ENCODE data around the gene SSNA1.

SSNA1 gene

DNA sequence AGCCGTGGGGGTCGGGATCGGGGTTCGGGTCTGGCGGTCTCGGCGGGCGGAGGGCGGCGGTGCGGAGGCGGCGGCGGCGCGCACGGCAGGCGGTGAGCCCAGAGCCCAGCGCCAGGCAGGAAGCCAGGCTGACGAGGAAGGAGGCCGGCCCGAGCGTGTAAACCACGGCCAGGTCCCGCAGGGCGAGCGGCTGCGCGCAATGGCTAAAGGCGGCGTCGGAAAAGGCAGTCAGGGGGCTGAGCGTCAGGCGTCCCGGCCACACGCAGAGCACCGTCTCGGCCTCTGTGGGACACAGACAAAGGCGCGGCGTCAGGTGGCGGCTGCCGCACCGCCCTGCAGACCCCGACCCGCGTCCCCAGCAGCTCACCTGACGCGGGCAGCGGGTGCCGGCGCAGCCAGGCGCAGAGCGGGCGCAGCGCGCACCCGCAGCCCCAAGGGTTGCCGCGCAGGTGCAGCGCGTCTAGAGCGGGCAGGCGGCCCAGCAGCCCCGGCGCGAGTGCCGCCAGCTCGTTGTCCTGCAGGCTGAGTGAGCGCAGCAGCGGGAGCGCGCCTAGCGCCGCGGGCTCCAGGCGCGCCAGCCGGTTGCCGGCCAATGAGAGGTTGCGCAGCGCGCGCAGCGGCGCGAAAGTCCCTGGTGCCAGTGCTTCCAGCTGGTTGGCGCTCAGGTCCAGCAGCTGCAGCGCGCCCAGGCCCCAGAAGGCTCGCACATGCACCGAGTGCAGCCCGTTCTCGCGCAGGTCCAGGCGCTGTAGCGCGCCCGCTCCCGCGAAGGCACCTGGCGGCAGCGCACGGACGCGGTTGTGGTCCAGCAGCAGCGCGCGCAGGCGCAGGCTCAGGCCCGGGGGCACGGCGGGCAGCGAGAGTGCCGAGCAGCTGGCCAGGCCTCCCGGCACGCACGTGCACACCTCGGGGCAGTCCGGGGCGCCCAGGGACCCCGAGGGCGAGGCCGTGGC, 19.3 kb upstream of the SSNA1 start:
- peak overlapping the region; percentile 49; the same call in 1 of the 2 replicates for H3K4me3 ChIP-seq (ENCODE audit: low read length)
- TF ChIP-seq ZNF274 (IDR thresholded peaks at IDR 0.05; ENCODE audit: low read depth, low read length): no peak

DNA sequence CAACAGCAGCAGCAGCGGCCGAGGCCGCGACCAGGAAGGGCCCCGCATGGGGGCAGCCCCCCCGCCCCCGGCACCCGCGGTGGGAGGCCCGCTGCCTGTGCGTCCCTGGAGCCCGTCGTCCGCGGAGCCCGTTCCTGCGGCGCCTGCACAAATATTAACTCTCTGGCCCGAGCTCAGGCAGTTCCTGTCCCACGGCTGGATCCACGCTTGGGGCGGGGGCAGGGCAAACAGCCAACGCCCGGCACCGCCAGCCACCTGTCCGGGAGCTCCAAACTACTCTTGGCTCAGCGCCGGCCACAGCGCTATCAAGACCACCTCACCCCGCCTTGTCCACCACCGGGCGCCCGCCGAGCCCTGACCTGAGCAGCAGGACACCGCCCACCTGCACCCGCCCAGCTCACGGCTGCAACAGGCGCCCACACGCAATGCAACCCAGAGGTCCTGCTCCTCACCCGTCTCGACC, 18.5 kb upstream of the SSNA1 start, which contains the start of gene LRRC26:
Gene LRRC26, minus strand, starts transcription at position 156 of the 463 bp plus-strand sequence. Its CDS starts 108 bp downstream, at position 48.
- TF ChIP-seq ZNF274 (IDR thresholded peaks at IDR 0.05; ENCODE audit: low read depth, low read length): no peak
- H3K4me3 ChIP-seq (ENCODE audit: low read length): peak within 1 kb of the TSS; percentile 49; the same call in 1 of the 2 replicates

- no peak overlapping the region for H3K4me3 ChIP-seq (ENCODE audit: low read length)
- TF ChIP-seq ZNF274 (IDR thresholded peaks at IDR 0.05; ENCODE audit: low read depth, low read length): no peak
Observed at GRCh38 chr9:137170486-137171148, 17.9 kb upstream of the SSNA1 start.

DNA sequence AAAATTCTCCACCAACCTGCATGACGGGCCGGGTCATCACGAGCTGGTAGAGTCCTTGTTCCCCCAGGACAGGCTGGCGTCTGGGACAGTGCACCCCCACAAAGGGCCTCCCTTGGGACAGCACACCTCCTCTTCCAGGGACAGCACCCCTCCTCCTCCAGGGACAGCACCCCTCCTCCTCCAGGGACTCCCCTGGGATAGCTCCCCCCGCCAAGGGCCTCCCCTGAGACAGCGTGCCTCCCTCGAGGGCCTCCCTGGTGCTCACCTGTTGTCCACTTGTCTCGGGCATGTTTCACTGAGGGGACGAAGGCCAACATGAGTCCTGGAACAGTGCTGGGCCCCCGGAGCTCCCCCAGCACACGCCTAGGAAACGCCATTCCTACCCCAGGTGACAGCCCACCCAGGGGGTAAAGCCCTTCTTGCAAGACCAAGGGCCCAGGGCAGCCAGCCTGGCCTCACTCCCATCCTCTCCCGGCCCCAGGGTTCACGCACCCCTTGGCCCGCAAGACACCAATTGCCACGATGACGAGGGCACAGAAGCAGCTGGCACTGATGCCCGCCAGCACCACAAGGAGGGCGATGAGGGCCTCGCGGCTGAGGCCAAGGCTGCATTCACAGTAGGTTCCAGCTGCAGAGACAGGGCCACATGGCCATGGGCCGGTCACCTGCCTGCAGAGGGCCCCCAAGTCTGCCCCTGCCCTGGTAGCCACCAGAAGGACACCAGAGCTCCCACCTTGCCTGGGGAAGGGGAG, 17.2 kb upstream of the SSNA1 start:
- H3K4me3 ChIP-seq (ENCODE audit: low read length): no peak overlapping the region
- TF ChIP-seq ZNF274 (IDR thresholded peaks at IDR 0.05; ENCODE audit: low read depth, low read length): no peak

- TF ChIP-seq ZNF274 (IDR thresholded peaks at IDR 0.05; ENCODE audit: low read depth, low read length): no peak
- H3K4me3 ChIP-seq (ENCODE audit: low read length): no peak overlapping the region
Observed at GRCh38 chr9:137172901-137173795, 15.3 kb upstream of the SSNA1 start.

DNA sequence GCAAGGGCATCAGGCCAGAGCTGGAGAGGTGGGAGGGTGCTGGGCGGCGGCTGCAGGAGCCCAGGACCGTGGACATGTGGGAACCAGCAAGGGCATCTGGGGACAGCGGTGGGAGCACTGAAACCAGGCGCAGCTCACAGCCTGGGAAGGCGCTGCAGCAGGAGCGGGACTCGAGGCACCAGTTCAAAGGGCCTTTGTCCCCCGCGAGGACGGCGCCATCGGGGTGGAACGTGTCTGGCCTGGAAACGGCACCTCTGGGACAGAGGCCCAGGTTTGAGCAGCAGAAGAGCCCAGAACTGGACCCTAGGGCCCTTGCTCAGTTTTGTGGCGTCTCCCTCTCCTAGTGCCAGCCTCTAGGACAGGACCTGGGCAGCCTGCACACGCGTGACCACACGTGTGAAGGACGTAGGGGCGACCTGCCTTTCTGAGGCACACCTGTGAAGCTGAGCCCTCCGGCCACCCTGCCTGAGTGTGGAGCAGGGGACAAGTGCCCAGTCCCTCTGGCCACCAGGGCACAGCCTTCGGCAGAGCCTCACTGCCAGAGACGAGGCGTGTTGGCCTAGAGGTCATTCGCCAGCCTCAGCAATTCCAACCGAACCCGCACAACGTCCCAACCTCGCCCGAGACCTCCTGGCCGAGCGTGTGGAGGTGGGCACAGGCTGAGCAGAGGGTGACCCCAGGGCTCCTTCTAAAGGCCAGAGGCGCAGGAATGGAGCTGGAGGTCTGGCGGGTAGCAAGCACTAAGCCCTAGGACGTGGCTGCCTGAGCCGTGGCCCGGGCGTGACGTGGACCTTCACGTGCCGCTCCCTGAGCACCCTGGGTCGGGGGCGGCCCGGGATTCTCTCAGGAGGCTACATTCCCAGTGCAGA, 14.4 kb upstream of the SSNA1 start:
- H3K4me3 ChIP-seq (ENCODE audit: low read length): no peak overlapping the region
- no peak for TF ChIP-seq ZNF274 (IDR thresholded peaks at IDR 0.05; ENCODE audit: low read depth, low read length)

DNA sequence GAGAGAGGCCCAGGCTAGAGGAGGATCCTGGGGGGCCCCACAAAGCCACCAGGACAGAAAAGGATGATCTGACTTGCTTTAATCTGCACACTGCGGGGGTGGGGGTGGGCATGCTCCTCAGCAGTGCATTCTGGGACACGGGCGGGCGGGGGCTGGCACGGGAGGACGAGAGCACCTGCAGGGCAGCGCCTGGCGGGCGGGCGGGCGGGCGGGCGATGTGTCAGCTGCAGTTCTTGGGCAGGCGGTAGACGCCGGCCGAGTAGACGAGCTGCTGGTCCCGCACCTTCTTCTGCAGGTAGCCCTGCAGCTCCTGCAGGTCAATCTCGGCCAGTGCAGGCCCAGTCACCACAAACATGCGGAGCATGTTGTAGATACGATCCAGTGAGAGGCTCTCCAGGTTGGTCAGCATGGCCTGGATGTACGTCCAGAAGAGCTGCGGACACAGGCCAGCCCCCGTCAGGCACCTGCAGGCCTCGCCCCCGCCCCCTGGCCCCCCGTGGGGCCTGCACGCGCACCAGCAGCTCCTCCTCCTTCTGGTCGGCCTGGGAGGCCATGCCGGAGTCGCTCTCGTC, 13.7 kb upstream of the SSNA1 start:
- H3K4me3 ChIP-seq (ENCODE audit: low read length): no peak overlapping the region
- no peak for TF ChIP-seq ZNF274 (IDR thresholded peaks at IDR 0.05; ENCODE audit: low read depth, low read length)

- no peak for TF ChIP-seq ZNF274 (IDR thresholded peaks at IDR 0.05; ENCODE audit: low read depth, low read length)
- H3K4me3 ChIP-seq (ENCODE audit: low read length): no peak overlapping the region
Observed at GRCh38 chr9:137175345-137175961, 13.0 kb upstream of the SSNA1 start.

- TF ChIP-seq ZNF274 (IDR thresholded peaks at IDR 0.05; ENCODE audit: low read depth, low read length): no peak
- H3K4me3 ChIP-seq (ENCODE audit: low read length): no peak overlapping the region
Observed at GRCh38 chr9:137176302-137177182, 11.9 kb upstream of the SSNA1 start.

DNA sequence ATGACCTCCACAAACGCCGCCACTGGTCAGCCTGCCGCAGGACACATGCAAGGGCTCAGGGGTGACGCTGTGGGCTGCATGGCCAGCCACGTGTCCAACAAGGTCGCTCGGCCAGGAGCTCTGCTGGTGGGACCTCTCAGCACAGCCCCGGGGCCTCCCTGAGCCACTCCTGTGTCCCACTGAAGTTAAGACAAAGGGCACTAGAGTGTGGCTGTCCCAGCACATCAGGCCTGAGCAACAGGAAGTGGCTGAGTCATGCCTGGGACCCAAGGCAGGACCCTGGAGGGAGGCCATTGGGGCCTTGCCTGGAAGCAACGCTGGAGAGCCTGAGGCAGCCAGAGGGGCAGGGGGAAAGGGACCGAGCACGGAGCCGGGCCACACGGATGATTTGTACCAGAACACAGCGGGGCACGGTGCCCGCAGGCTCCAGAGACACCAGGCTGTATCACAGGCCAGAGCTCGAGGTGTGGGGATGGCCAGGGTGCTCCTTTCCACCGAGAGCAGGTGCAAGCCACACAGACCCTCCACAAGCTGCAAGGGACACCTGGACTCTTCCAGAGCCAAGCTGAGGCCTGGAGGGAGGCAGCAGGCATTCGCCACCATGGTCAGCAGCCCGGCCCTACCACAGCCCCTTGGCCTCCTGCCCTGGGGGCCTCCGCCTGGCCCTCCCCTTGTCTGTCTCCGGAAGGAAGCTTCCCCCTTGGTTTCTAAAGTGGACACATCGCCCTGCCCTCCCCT, 10.1 kb upstream of the SSNA1 start:
- no peak overlapping the region for H3K4me3 ChIP-seq (ENCODE audit: low read length)
- TF ChIP-seq ZNF274 (IDR thresholded peaks at IDR 0.05; ENCODE audit: low read depth, low read length): no peak
